Neuronal stem cell (in vitro differentiated cells): ENCODE measurements around the gene PPARD.
A peak's percentile ranks its signal among the peaks of the same experiment; 100 is the strongest.

Source experiments
- DNase-seq: peaks from one replicate; pipeline ENCODE4 v3.0.0-alpha.2; 2013; ENCODE audit warnings: low spot score
- H2AFZ ChIP-seq: one replicate; pipeline ENCODE4 v1.6.1; 2013; ENCODE audit warnings: mild to moderate bottlenecking, low read length, inconsistent platforms
- H2AK5ac ChIP-seq: 2 replicates; pipeline ENCODE4 v1.6.1; 2013; ENCODE audit warnings: low read depth, mild to moderate bottlenecking, inconsistent platforms, low read length, moderate library complexity, mixed read lengths
- H2BK120ac ChIP-seq: 2 replicates; pipeline ENCODE4 v1.6.1; 2013; ENCODE audit warnings: low read depth, mild to moderate bottlenecking, inconsistent platforms, low read length, moderate library complexity, mixed read lengths
- H2BK12ac ChIP-seq: one replicate; pipeline ENCODE4 v1.6.1; 2013; ENCODE audit warnings: low read length, inconsistent platforms
- H2BK15ac ChIP-seq: 2 replicates; pipeline ENCODE4 v1.6.1; 2013; ENCODE audit warnings: mild to moderate bottlenecking, low read length, inconsistent platforms, mixed read lengths
- H2BK5ac ChIP-seq: one replicate; pipeline ENCODE4 v1.6.1; 2013; ENCODE audit warnings: inconsistent platforms, mild to moderate bottlenecking, low read length, moderate library complexity
- H3K14ac ChIP-seq: one replicate; pipeline ENCODE4 v1.6.1; 2013; ENCODE audit warnings: low read length, inconsistent platforms
- H3K18ac ChIP-seq: 2 replicates; pipeline ENCODE4 v1.6.1; 2013; ENCODE audit warnings: low read length, inconsistent platforms
- H3K23ac ChIP-seq: 2 replicates; pipeline ENCODE4 v1.6.1; 2013; ENCODE audit warnings: low read depth, mild to moderate bottlenecking, mixed read lengths, low read length, inconsistent platforms; ENCODE audit not compliant: poor library complexity
- H3K27ac ChIP-seq: replicated peaks from 3 replicates; pipeline ENCODE4 v1.5.1; 2013; ENCODE audit warnings: low read length, inconsistent platforms
- H3K27me3 ChIP-seq, 3 experiments: 2 replicates each; pipeline ENCODE4 v1.6.1; 2013; ENCODE audit warnings: low read length in 3 of 3, mild to moderate bottlenecking in 2 of 3, inconsistent platforms in 1 of 3, low read depth in 1 of 3, mixed read lengths in 1 of 3, moderate library complexity in 1 of 3; ENCODE audit not compliant: control insufficient read depth in 3 of 3, insufficient read depth in 3 of 3
- H3K36me3 ChIP-seq, 2 donors: replicated peaks in 1 of 2; 2 replicates each; pipeline ENCODE4 v1.6.1; 2013; ENCODE audit warnings: low read length in 2 of 2; ENCODE audit not compliant: control insufficient read depth in 2 of 2, insufficient read depth in 2 of 2
- H3K4ac ChIP-seq: 2 replicates; pipeline ENCODE4 v1.6.1; 2013; ENCODE audit warnings: inconsistent platforms, mild to moderate bottlenecking, low read length, moderate library complexity
- H3K4me1 ChIP-seq, 2 donors: 1 replicate in 1 of 2; 2 replicates in 1 of 2; pipeline ENCODE4 v1.6.1; 2013; ENCODE audit warnings: low read length in 2 of 2, low read depth in 1 of 2; ENCODE audit not compliant: control insufficient read depth in 2 of 2, insufficient read depth in 1 of 2
- H3K4me2 ChIP-seq: one replicate; pipeline ENCODE4 v1.6.1; 2013; ENCODE audit warnings: mild to moderate bottlenecking, low read length, inconsistent platforms; ENCODE audit not compliant: insufficient read depth, poor library complexity, severe bottlenecking
- H3K4me3 ChIP-seq, 2 donors: 2 replicates each; pipeline ENCODE4 v1.5.1; 2013; ENCODE audit warnings: low read length in 2 of 2, mild to moderate bottlenecking in 2 of 2, inconsistent platforms in 1 of 2, moderate library complexity in 1 of 2
- H3K79me1 ChIP-seq: one replicate; pipeline ENCODE4 v1.6.1; 2013; ENCODE audit warnings: low read depth, mild to moderate bottlenecking, inconsistent platforms, low read length, moderate library complexity
- H3K9ac ChIP-seq: one replicate; pipeline ENCODE4 v1.6.1; 2013; ENCODE audit warnings: mild to moderate bottlenecking, low read depth, low read length, inconsistent platforms; ENCODE audit not compliant: poor library complexity
- H3K9me3 ChIP-seq, 2 donors: replicated peaks in 1 of 2; 2 replicates each; pipeline versions ENCODE3 to v1.6.1; 2013; ENCODE audit warnings: low read length in 2 of 2, mild to moderate bottlenecking in 2 of 2, inconsistent platforms in 1 of 2, low read depth in 1 of 2, mixed read lengths in 1 of 2, moderate library complexity in 1 of 2; ENCODE audit not compliant: control insufficient read depth in 2 of 2, insufficient read depth in 1 of 2
- H4K8ac ChIP-seq: one replicate; pipeline ENCODE4 v1.6.1; 2013; ENCODE audit warnings: low read depth, mild to moderate bottlenecking, inconsistent platforms, low read length, moderate library complexity
- H4K91ac ChIP-seq: one replicate; pipeline ENCODE4 v1.6.1; 2013; ENCODE audit warnings: low read length, low read depth, mild to moderate bottlenecking, inconsistent platforms; ENCODE audit not compliant: poor library complexity
- WGBS, 2 donors: extraction: QIAGEN DNeasy Blood & Tissue Kit; methylation state at CpG; one replicate each; pipeline ENCODE4 v1.1.7; 2013; ENCODE audit warnings: missing lambda C conversion rate in 2 of 2, mixed read lengths in 1 of 2; ENCODE audit not compliant: insufficient read length in 2 of 2, insufficient replicate concordance in 1 of 2; ENCODE audit errors: extremely low coverage in 2 of 2; 5-methylcytosine and 5-hydroxymethylcytosine counted together

Gene PPARD

GRCh38 chr6:35445691-35446090 is 103.3 kb downstream of the PPARD start:
- Histone ChIP-seq H4K8ac (no peak overlapping the region), H3K4ac (no peak overlapping the region), H4K91ac (no peak overlapping the region), H3K36me3 (no peaks in the 10 kb centered on the region), H3K4me3 (no peak overlapping the region), H2BK15ac (no peak overlapping the region), H3K4me2 (no peak overlapping the region), H2BK5ac (no peak overlapping the region), H2BK12ac (no peak overlapping the region), H3K4me1 (no peaks in the 10 kb centered on the region), H3K27ac (no peak overlapping the region), H3K14ac (no peak overlapping the region), H3K18ac (peak overlapping the region; percentile 76), H3K9ac (no peak overlapping the region), H2BK120ac (no peak overlapping the region), H2AK5ac (peak overlapping the region; percentile 93), H3K79me1 (peaks cover 2% of the 10 kb centered on the region), H3K9me3 (no peaks in the 10 kb centered on the region), H2AFZ (no peak overlapping the region), H3K23ac (no peak overlapping the region), H3K27me3 (peaks cover 0 to 5% (median 3%) of the 10 kb centered on the region in 3 experiments)
- WGBS, 2 donors, result no CpG with 5 or more reads among the region's 7 CpGs
- DNase-seq, result no peak

- Histone ChIP-seq H3K4me2 (no peak overlapping the region), H2BK12ac (no peak overlapping the region), H3K4ac (no peak overlapping the region), H3K27ac (no peak overlapping the region), H3K9me3 (no peaks in the 10 kb centered on the region), H2AFZ (no peak overlapping the region), H3K14ac (no peak overlapping the region), H4K91ac (no peak overlapping the region), H3K36me3 (no peaks in the 10 kb centered on the region), H2BK5ac (no peak overlapping the region), H3K27me3 (peaks cover 0 to 11% (median 5%) of the 10 kb centered on the region in 3 experiments), H3K4me1 (peaks cover 4 to 5% of the 10 kb centered on the region in 2 donors), H3K79me1 (peaks cover 4% of the 10 kb centered on the region), H3K18ac (no peak overlapping the region), H3K4me3 (no peak overlapping the region), H2AK5ac (no peak overlapping the region), H2BK120ac (no peak overlapping the region), H3K9ac (no peak overlapping the region), H4K8ac (no peak overlapping the region), H2BK15ac (no peak overlapping the region), H3K23ac (no peak overlapping the region)
- no peak for DNase-seq
- WGBS, 2 donors, result no CpG with 5 or more reads among the region's 7 CpGs
These were observed 105.8 kb downstream of the PPARD start for GRCh38 chr6:35448191-35448590.

- Histone ChIP-seq H2BK120ac (no peak overlapping the region), H2BK12ac (no peak overlapping the region), H3K18ac (peak overlapping the region; percentile 83), H3K9me3 (no peaks in the 10 kb centered on the region), H2AFZ (no peak overlapping the region), H3K14ac (no peak overlapping the region), H3K4me2 (no peak overlapping the region), H3K4me1 (peaks cover 8 to 11% of the 10 kb centered on the region in 2 donors), H3K4me3 (no peak overlapping the region), H3K36me3 (no peaks in the 10 kb centered on the region), H2BK15ac (peak overlapping the region; percentile 89), H3K23ac (peak overlapping the region; percentile 37), H3K9ac (peak overlapping the region; percentile 60), H4K91ac (peak overlapping the region; percentile 72), H3K4ac (no peak overlapping the region), H3K79me1 (peaks cover 4% of the 10 kb centered on the region), H2AK5ac (peak overlapping the region; percentile 84), H2BK5ac (no peak overlapping the region), H4K8ac (no peak overlapping the region), H3K27ac (no peak overlapping the region), H3K27me3 (peaks cover 0 to 11% (median 5%) of the 10 kb centered on the region in 3 experiments)
- WGBS, 2 donors, result no CpG with 5 or more reads among the region's 14 CpGs
- peak; percentile 47 for DNase-seq
These were observed 107.0 kb downstream of the PPARD start for GRCh38 chr6:35449287-35449881.

GRCh38 chr6:35451354-35452182 is 109.2 kb downstream of the PPARD start:
- no peak overlapping the region for H2BK12ac ChIP-seq
- no peak overlapping the region for H4K8ac ChIP-seq
- peaks cover 0 to 11% (median 5%) of the 10 kb centered on the region in 3 experiments for H3K27me3 ChIP-seq
- H3K36me3 ChIP-seq, result peaks cover 8 to 11% of the 10 kb centered on the region in 2 donors
- H2AK5ac ChIP-seq, result no peak overlapping the region
- WGBS, 2 donors, result no CpG with 5 or more reads among the region's 20 CpGs
- no peaks in the 10 kb centered on the region for H3K9me3 ChIP-seq
- no peak overlapping the region for H3K4ac ChIP-seq
- no peak overlapping the region for H3K9ac ChIP-seq
- no peak overlapping the region for H2BK15ac ChIP-seq
- peak overlapping the region in 1 of 2 donors; percentile 67 for H3K4me3 ChIP-seq
- peaks cover 13 to 16% of the 10 kb centered on the region in 2 donors for H3K4me1 ChIP-seq
- H3K18ac ChIP-seq, result peak overlapping the region; percentile 44
- peak overlapping the region; percentile 98 for H2AFZ ChIP-seq
- H3K79me1 ChIP-seq, result peaks cover 3% of the 10 kb centered on the region
- H3K23ac ChIP-seq, result no peak overlapping the region
- H2BK5ac ChIP-seq, result no peak overlapping the region
- no peak for DNase-seq
- no peak overlapping the region for H3K27ac ChIP-seq
- H4K91ac ChIP-seq, result no peak overlapping the region
- H2BK120ac ChIP-seq, result no peak overlapping the region
- no peak overlapping the region for H3K14ac ChIP-seq
- peak overlapping the region; percentile 43 for H3K4me2 ChIP-seq
